Stimulated activated effector memory CD8-positive, alpha-beta T cell treated with anti-CD3 and anti-CD28 coated beads, Interleukin-12 subunit alpha, Interleukin-12 subunit beta, amount 100 ng/mL, for 72 hours (primary cell): ENCODE results near the gene AGPAT3.
"Not testable (repeated sequence)": the region's sequence is repeated elsewhere in the genome, so short reads cannot be mapped to it uniquely, and the experiment has no call there.

Experiments used
- ATAC-seq: fragments of 150-1000 bp; cut with Tn5 transposase; 2 replicates; pipeline ENCODE4 v1.10.0; 2021
- DNase-seq, 2 donors: peaks; one replicate each; pipeline ENCODE4 v3.0.0; 2021 to 2022; ENCODE audit warnings: low spot score in 2 of 2
- H3K27ac Mint-ChIP-seq: one replicate; pipeline ENCODE4 v1.8.0; 2022; ENCODE audit warnings: mild to moderate bottlenecking, mixed read lengths
- H3K36me3 Mint-ChIP-seq: one replicate; pipeline ENCODE4 v1.8.0; 2022; ENCODE audit warnings: mild to moderate bottlenecking, mixed read lengths
- H3K4me1 Mint-ChIP-seq: one replicate; pipeline ENCODE4 v1.8.0; 2022; ENCODE audit warnings: mixed read lengths
- H3K4me3 Mint-ChIP-seq: one replicate; pipeline ENCODE4 v1.8.0; 2022; ENCODE audit warnings: mild to moderate bottlenecking, mixed read lengths
- H3K9me3 Mint-ChIP-seq: one replicate; pipeline ENCODE4 v1.8.0; 2022; ENCODE audit warnings: mixed read lengths

The AGPAT3 gene

GRCh38 chr21:43882952-43883545 lies 18.0 kb downstream of the AGPAT3 start:
- no peaks in the 10 kb centered on the region for H3K9me3 Mint-ChIP-seq
- no peak overlapping the region for H3K4me3 Mint-ChIP-seq
- DNase-seq (no peak), ATAC-seq (no peak)
- peaks cover 17% of the 10 kb centered on the region for H3K36me3 Mint-ChIP-seq
- peaks cover 71% of the 10 kb centered on the region for H3K4me1 Mint-ChIP-seq
- peak overlapping the region; percentile 45 for H3K27ac Mint-ChIP-seq

- Mint-ChIP-seq H3K4me1 (peaks cover 65% of the 10 kb centered on the region), H3K9me3 (no peaks in the 10 kb centered on the region), H3K36me3 (peaks cover 19% of the 10 kb centered on the region), H3K27ac (peak overlapping the region; percentile 45), H3K4me3 (peak overlapping the region; percentile 9)
- ATAC-seq = peak; percentile 70
- DNase-seq = no peak
Observed at GRCh38 chr21:43884012-43884860, 19.2 kb downstream of the AGPAT3 start.

- ATAC-seq = no peak
- Mint-ChIP-seq H3K4me1 (peaks cover 58% of the 10 kb centered on the region), H3K9me3 (no peaks in the 10 kb centered on the region), H3K27ac (no peak overlapping the region), H3K4me3 (no peak overlapping the region), H3K36me3 (peaks cover 26% of the 10 kb centered on the region)
- no peak for DNase-seq
Observed at GRCh38 chr21:43884861-43885417, 19.9 kb downstream of the AGPAT3 start.

- Mint-ChIP-seq H3K4me3 (no peak overlapping the region), H3K4me1 (peaks cover 50% of the 10 kb centered on the region), H3K36me3 (peaks cover 28% of the 10 kb centered on the region), H3K27ac (no peak overlapping the region), H3K9me3 (no peaks in the 10 kb centered on the region)
- no peak for DNase-seq
- no peak for ATAC-seq
Observed at GRCh38 chr21:43885721-43886120, 20.7 kb downstream of the AGPAT3 start.

- ATAC-seq (no peak), DNase-seq (no peak)
- Mint-ChIP-seq H3K9me3 (no peaks in the 10 kb centered on the region), H3K4me3 (no peak overlapping the region), H3K36me3 (peaks cover 34% of the 10 kb centered on the region), H3K4me1 (peaks cover 42% of the 10 kb centered on the region), H3K27ac (no peak overlapping the region)
Observed at GRCh38 chr21:43886565-43886964, 21.5 kb downstream of the AGPAT3 start.

- Mint-ChIP-seq H3K4me3 (no peak overlapping the region), H3K4me1 (peaks cover 38% of the 10 kb centered on the region), H3K9me3 (no peaks in the 10 kb centered on the region), H3K36me3 (peaks cover 32% of the 10 kb centered on the region), H3K27ac (no peak overlapping the region)
- DNase-seq = no peak
- ATAC-seq = no peak
Observed at GRCh38 chr21:43889069-43889468, 24.0 kb downstream of the AGPAT3 start.

GRCh38 chr21:43890042-43890441 lies 25.0 kb downstream of the AGPAT3 start:
- Mint-ChIP-seq H3K36me3 (peaks cover 37% of the 10 kb centered on the region), H3K27ac (no peak overlapping the region), H3K9me3 (no peaks in the 10 kb centered on the region), H3K4me1 (peaks cover 38% of the 10 kb centered on the region), H3K4me3 (no peak overlapping the region)
- DNase-seq (no peak), ATAC-seq (no peak)

- Mint-ChIP-seq H3K4me3 (peak overlapping the region; percentile 63), H3K4me1 (peaks cover 26% of the 10 kb centered on the region), H3K27ac (no peak overlapping the region), H3K9me3 (no peaks in the 10 kb centered on the region), H3K36me3 (peaks cover 34% of the 10 kb centered on the region)
- no peak for DNase-seq
- ATAC-seq = no peak
Observed at GRCh38 chr21:43892334-43892733, 27.3 kb downstream of the AGPAT3 start.

- peaks cover 27% of the 10 kb centered on the region for H3K36me3 Mint-ChIP-seq
- peak; percentile 51 for ATAC-seq
- no peaks in the 10 kb centered on the region for H3K9me3 Mint-ChIP-seq
- peaks cover 26% of the 10 kb centered on the region for H3K4me1 Mint-ChIP-seq
- peak in 1 of 2 donors; percentile 51 for DNase-seq
- peak overlapping the region; percentile 39 for H3K27ac Mint-ChIP-seq
- peak overlapping the region; percentile 63 for H3K4me3 Mint-ChIP-seq
Observed at GRCh38 chr21:43892984-43893535, 28.0 kb downstream of the AGPAT3 start.

GRCh38 chr21:43893536-43894205 lies 28.6 kb downstream of the AGPAT3 start:
- DNase-seq = peak in 1 of 2 donors; percentile 68
- Mint-ChIP-seq H3K4me1 (peaks cover 26% of the 10 kb centered on the region), H3K4me3 (peak overlapping the region; percentile 63), H3K27ac (peak overlapping the region; percentile 39), H3K9me3 (no peaks in the 10 kb centered on the region), H3K36me3 (peaks cover 25% of the 10 kb centered on the region)
- peak; percentile 99 for ATAC-seq

GRCh38 chr21:43894206-43894577 lies 29.2 kb downstream of the AGPAT3 start:
- peak overlapping the region; percentile 39 for H3K27ac Mint-ChIP-seq
- no peak for DNase-seq
- peaks cover 25% of the 10 kb centered on the region for H3K36me3 Mint-ChIP-seq
- H3K9me3 Mint-ChIP-seq = no peaks in the 10 kb centered on the region
- ATAC-seq = no peak
- peak overlapping the region; percentile 63 for H3K4me3 Mint-ChIP-seq
- peaks cover 26% of the 10 kb centered on the region for H3K4me1 Mint-ChIP-seq

- DNase-seq = no peak
- Mint-ChIP-seq H3K27ac (no peak overlapping the region), H3K9me3 (no peaks in the 10 kb centered on the region), H3K4me1 (peaks cover 33% of the 10 kb centered on the region), H3K4me3 (no peak overlapping the region), H3K36me3 (peaks cover 18% of the 10 kb centered on the region)
- no peak for ATAC-seq
Observed at GRCh38 chr21:43895196-43895595, 30.2 kb downstream of the AGPAT3 start.

- ATAC-seq, H3K9me3 Mint-ChIP-seq, DNase-seq, H3K27ac Mint-ChIP-seq, H3K4me3 Mint-ChIP-seq: not testable (repeated sequence)
- Mint-ChIP-seq H3K36me3 (peaks cover 21% of the 10 kb centered on the region), H3K4me1 (peaks cover 48% of the 10 kb centered on the region)
Observed at GRCh38 chr21:43896696-43897299, 31.8 kb downstream of the AGPAT3 start.

GRCh38 chr21:43899307-43900077 lies 34.5 kb downstream of the AGPAT3 start:
- H3K4me3 Mint-ChIP-seq = no peak overlapping the region
- peaks cover 39% of the 10 kb centered on the region for H3K4me1 Mint-ChIP-seq
- no peaks in the 10 kb centered on the region for H3K9me3 Mint-ChIP-seq
- H3K36me3 Mint-ChIP-seq = peaks cover 17% of the 10 kb centered on the region
- ATAC-seq = no peak
- H3K27ac Mint-ChIP-seq = peak overlapping the region; percentile 46
- no peak for DNase-seq
